ENCODE measurements around the gene IFNAR2. TPM values are rescaled to one million over a fixed set of nuclear protein-coding genes. Genes with fewer than 3 reads are reported as not detected.

The IFNAR2 gene
- total RNA-seq, 2 donors from 2014 or later, result 12.2 to 12.9 TPM

DNA sequence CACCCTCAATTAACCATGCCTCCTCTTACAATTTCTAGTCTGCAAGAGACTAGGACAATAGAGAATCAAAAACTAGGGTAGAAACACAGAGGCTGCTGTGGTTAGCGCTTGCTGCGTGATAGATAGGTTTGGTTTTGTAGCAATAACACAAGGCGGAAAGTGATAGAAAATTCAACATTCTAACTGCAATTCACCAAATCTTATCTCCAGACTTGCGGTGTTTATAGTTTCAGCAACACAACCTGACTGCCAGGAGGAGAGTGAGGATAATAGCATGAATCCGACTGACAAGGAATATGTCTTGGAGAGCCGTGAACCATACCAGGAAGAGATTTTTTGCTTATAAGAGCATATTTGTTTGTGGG is 30.7 kb upstream of the IFNAR2 start:
- no peak overlapping the region for H3K4me3 ChIP-seq
- WGBS, 2 donors, result 63 to 65% methylated on average over 6 of the region's 6 CpGs
- intact Hi-C loops (cut with DNase I), result no loop called here
- no peaks in the 10 kb centered on the region for H3K27me3 ChIP-seq
- H3K9me3 ChIP-seq, result no peaks in the 10 kb centered on the region
- H3K36me3 ChIP-seq (replicated peaks in 1 of 2; ENCODE audit: insufficient read depth in 1 of 2, low read depth in 2 of 2), result no peaks in the 10 kb centered on the region
- H3K27ac ChIP-seq, result peak overlapping the region in 1 of 4 donors; percentile 68
- TF ChIP-seq POLR2A (IDR thresholded peaks at IDR 0.05), result no peak
- TF ChIP-seq CTCF (IDR thresholded peaks at IDR 0.05), result no peak
- no peak for DNase-seq
- ATAC-seq, result no peak
- H3K4me1 ChIP-seq, result peaks cover 33% of the 10 kb centered on the region

GRCh38 chr21:33199516-33200217 is 30.1 kb upstream of the IFNAR2 start:
- no peaks in the 10 kb centered on the region for H3K36me3 ChIP-seq (replicated peaks in 1 of 2; ENCODE audit: insufficient read depth in 1 of 2, low read depth in 2 of 2)
- peak; percentile 84 for ATAC-seq
- intact Hi-C loops (cut with DNase I), result loop anchor here (10.0 kb wide), 2 partner anchors 165 to 245 kb away; no protein-coding TSS in a partner anchor
- H3K27me3 ChIP-seq, result no peaks in the 10 kb centered on the region
- no peak overlapping the region for H3K4me3 ChIP-seq
- WGBS, 2 donors, result 15% methylated on average over 8 of the region's 8 CpGs
- H3K4me1 ChIP-seq, result peaks cover 37% of the 10 kb centered on the region
- peak; percentile 86 to 94 (median 88) for DNase-seq
- TF ChIP-seq POLR2A (IDR thresholded peaks at IDR 0.05) (no peak), CTCF (IDR thresholded peaks at IDR 0.05) (peak; percentile 50 to 97 (median 90))
- no peaks in the 10 kb centered on the region for H3K9me3 ChIP-seq
- peak overlapping the region in 1 of 4 donors; percentile 68 for H3K27ac ChIP-seq

GRCh38 chr21:33201956-33202355 is 27.8 kb upstream of the IFNAR2 start:
- TF ChIP-seq POLR2A (IDR thresholded peaks at IDR 0.05) (no peak), CTCF (IDR thresholded peaks at IDR 0.05) (no peak)
- H3K4me1 ChIP-seq, result peaks cover 36% of the 10 kb centered on the region
- H3K27me3 ChIP-seq, result no peaks in the 10 kb centered on the region
- DNase-seq, result no peak
- no peak overlapping the region for H3K27ac ChIP-seq
- intact Hi-C loops (cut with DNase I), result loop anchor here (10.0 kb wide), 2 partner anchors 163 to 243 kb away; no protein-coding TSS in a partner anchor
- WGBS, 2 donors, result 74 to 86% methylated on average over 4 of the region's 4 CpGs
- H3K36me3 ChIP-seq (replicated peaks in 1 of 2; ENCODE audit: insufficient read depth in 1 of 2, low read depth in 2 of 2), result no peaks in the 10 kb centered on the region
- no peaks in the 10 kb centered on the region for H3K9me3 ChIP-seq
- ATAC-seq, result no peak
- no peak overlapping the region for H3K4me3 ChIP-seq

DNA sequence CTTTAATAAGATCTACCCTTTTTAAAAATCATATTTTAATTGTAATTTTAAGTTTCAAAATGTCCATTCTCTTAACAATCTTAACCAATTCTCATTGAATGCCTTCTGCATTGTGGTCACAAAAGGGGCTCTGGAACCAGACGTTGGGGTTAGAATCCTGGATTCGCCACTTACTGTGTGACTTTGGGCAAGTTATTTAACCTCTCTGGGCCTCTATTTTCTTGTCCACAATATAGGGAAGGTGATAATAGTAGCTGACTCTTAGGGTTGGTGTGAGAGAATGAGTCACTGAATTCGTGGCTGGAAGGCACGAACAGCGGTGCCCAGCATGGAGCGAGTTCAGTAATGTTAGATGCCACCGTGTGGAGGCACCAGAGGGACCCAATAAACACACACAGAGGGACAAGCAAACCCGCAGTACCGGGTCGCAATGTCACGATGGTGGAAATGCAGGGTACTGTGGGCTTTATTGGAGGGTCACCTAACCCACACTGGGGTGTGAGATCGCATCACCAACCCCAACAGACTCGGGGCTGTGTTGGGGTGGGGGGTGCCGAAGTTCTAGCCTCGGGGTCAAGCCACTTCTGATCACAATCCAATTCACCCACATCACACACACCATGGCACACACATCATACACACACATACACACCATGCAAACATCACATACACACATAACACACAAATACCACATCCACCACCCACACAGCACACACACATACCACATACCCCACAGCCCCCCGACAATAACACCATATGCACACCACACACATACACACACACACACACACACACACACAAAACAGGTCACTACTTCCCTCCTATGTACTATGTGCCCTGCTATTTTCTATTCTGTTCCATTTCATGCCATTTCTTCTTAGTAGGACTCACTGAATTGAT is 27.0 kb upstream of the IFNAR2 start:
- DNase-seq (no peak), ATAC-seq (no peak)
- Histone ChIP-seq H3K9me3 (no peaks in the 10 kb centered on the region), H3K27me3 (no peaks in the 10 kb centered on the region), H3K36me3 (replicated peaks in 1 of 2; ENCODE audit: insufficient read depth in 1 of 2, low read depth in 2 of 2) (no peaks in the 10 kb centered on the region), H3K4me1 (peaks cover 30% of the 10 kb centered on the region), H3K27ac (peak overlapping the region; percentile 26 to 65 (median 50)), H3K4me3 (no peak overlapping the region)
- 79% methylated on average over 11 to 16 of the region's 16 CpGs for WGBS, 2 donors
- intact Hi-C loops (cut with DNase I), result loop anchor here (10.0 kb wide), 2 partner anchors 162 to 242 kb away; no protein-coding TSS in a partner anchor
- TF ChIP-seq POLR2A (IDR thresholded peaks at IDR 0.05) (no peak), CTCF (IDR thresholded peaks at IDR 0.05) (no peak)
